ENCODE data around the gene ADAR.

Gene ADAR

DNA sequence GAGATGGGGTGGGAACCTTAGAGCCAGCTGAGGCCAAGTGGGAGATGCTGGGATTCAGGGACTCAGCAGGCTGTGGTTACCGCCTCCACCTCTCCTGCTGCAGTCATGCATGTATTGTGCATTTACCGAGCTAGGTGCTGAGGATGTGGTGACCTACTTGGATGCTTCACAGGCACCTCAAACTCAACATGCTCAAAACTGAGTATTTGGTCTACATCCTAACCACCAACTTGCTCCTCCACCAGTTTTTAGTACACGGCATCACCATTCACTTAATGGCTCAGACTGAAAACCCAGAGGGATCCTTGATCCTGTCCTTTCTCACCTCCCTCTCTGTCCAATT, 34.8 kb downstream of the ADAR start:
- TF ChIP-seq CTCF (IDR thresholded peaks at IDR 0.05; ENCODE audit: low read depth, low read length), result no peak
- no peak overlapping the region for H3K4me3 ChIP-seq (ENCODE audit: low read depth, low read length)

- no peak overlapping the region for H3K4me3 ChIP-seq (ENCODE audit: low read depth, low read length)
- TF ChIP-seq CTCF (IDR thresholded peaks at IDR 0.05; ENCODE audit: low read depth, low read length), result no peak
Measured at GRCh38 chr1:154572468-154573167, 35.4 kb downstream of the ADAR start.

GRCh38 chr1:154571964-154572288, 36.1 kb downstream of the ADAR start:
- no peak overlapping the region for H3K4me3 ChIP-seq (ENCODE audit: low read depth, low read length)
- no peak for TF ChIP-seq CTCF (IDR thresholded peaks at IDR 0.05; ENCODE audit: low read depth, low read length)

GRCh38 chr1:154571244-154571963, 36.6 kb downstream of the ADAR start:
- no peak overlapping the region for H3K4me3 ChIP-seq (ENCODE audit: low read depth, low read length)
- no peak for TF ChIP-seq CTCF (IDR thresholded peaks at IDR 0.05; ENCODE audit: low read depth, low read length)

GRCh38 chr1:154568157-154568815, 39.7 kb downstream of the ADAR start:
- H3K4me3 ChIP-seq (ENCODE audit: low read depth, low read length), result no peak overlapping the region
- no peak for TF ChIP-seq CTCF (IDR thresholded peaks at IDR 0.05; ENCODE audit: low read depth, low read length)

DNA sequence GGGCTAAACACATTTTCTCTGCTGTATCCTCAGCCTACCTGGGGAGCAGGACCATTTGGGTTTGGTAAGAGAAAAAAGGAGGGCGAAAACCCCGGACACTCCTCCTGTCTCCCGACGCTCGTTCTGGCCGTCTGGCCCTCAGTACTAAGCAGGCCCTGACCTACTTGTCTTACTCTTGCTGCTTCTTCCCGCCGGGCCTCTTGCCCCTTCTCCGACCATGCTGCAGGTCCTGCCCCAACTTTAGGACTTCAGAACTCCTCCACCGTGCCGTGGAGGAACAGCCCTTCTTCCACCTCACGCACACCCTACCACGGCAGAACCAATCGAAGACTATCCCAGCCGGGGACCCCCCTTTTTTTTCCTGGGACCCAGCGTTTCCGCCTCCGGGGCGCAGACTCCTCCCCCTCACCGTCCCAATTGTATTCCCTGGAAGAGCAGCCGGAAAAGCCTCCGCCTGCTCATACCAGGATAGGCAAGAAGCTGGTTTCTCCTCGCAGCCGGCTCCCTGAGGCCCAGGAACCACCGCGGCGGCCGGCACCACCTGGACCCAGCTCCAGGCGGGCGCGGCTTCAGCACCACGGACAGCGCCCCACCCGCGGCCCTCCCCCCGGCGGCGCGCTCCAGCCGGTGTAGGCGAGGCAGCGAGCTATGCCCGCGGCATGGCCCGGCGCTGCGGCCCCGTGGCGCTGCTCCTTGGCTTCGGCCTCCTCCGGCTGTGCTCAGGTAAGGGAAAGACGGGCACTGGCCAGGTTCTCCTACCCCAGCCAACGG, 40.4 kb downstream of the ADAR start, which contains the start of gene CHRNB2:
TSS of gene CHRNB2 (plus strand) at position 393 of the 771 bp plus-strand sequence. CDS start at position 660, 267 bp downstream.
- TF ChIP-seq CTCF (IDR thresholded peaks at IDR 0.05; ENCODE audit: low read depth, low read length), result no peak
- H3K4me3 ChIP-seq (ENCODE audit: low read depth, low read length), result no peak within 1 kb of the TSS
